ENCODE results near the gene NEGR1. TPM values are rescaled to one million over a fixed set of nuclear protein-coding genes. Genes with fewer than 3 reads are reported as not detected.

The NEGR1 gene
- total and polyA plus RNA-seq, 9 of the 15 experiments (the other 6 are each of a cell fraction or from before 2014, with no cell fraction given) = not detected

GRCh38 chr1:71559880-71560279, 722.5 kb downstream of the NEGR1 start:
- Histone ChIP-seq H3K9me1 (ENCODE audit: control insufficient read depth, insufficient read depth, low read length) (no peaks in the 10 kb centered on the region), H3K27me3 (ENCODE audit: control insufficient read depth in 2 of 2, insufficient read depth in 2 of 2, low read length in 2 of 2) (no peaks in the 10 kb centered on the region), H3K9ac (ENCODE audit: insufficient read depth in 1 of 2, low read depth in 2 of 2, low read length in 2 of 2) (no peak overlapping the region), H3K27ac (ENCODE audit: extremely low read depth, low read depth, low read length) (no peak overlapping the region), H3K4me3 (no peak overlapping the region), H3K9me3 (replicated peaks; ENCODE audit: control insufficient read depth, insufficient read depth, low read depth, low read length) (no peaks in the 10 kb centered on the region), H3K4me1 (replicated peaks in 1 of 2; ENCODE audit: control insufficient read depth in 2 of 2, insufficient read depth in 2 of 2, low read length in 2 of 2) (no peaks in the 10 kb centered on the region), H3K4me2 (ENCODE audit: insufficient read depth, low read length) (no peak overlapping the region), H2AFZ (ENCODE audit: low read depth, low read length) (no peak overlapping the region), H3K36me3 (ENCODE audit: control insufficient read depth, insufficient read depth, low read length) (no peaks in the 10 kb centered on the region), H3K79me2 (ENCODE audit: control insufficient read depth, insufficient read depth, low read length) (no peaks in the 10 kb centered on the region), H4K20me1 (replicated peaks; ENCODE audit: control insufficient read depth, insufficient read depth, low read length) (no peaks in the 10 kb centered on the region)
- FAIRE-seq (no peak), DNase-seq (ENCODE audit: extremely low read depth in 1 of 4, low spot score in 3 of 4) (no peak), ATAC-seq (no peak)
- 7% methylated on average over 1 of the region's 1 CpG for WGBS (ENCODE audit: insufficient coverage, low coverage, missing lambda C conversion rate)
- no peak for TF ChIP-seq CGGBP1 (CRISPR knock-in tag; IDR thresholded peaks at IDR 0.05)
- TF ChIP-seq ZNF217 (CRISPR knock-in tag; IDR thresholded peaks at IDR 0.05) = no peak
- no peak for TF ChIP-seq NR2C1 (IDR thresholded peaks at IDR 0.05)
- TF ChIP-seq NR2C1 (tag; IDR thresholded peaks at IDR 0.05) = no peak
- no peak for TF ChIP-seq BRCA1 (IDR thresholded peaks at IDR 0.05)
- TF ChIP-seq BRCA1 (CRISPR knock-in tag; IDR thresholded peaks at IDR 0.05) = no peak
- TF ChIP-seq HOXB6 (CRISPR knock-in tag; IDR thresholded peaks at IDR 0.05; ENCODE audit: borderline replicate concordance) = no peak
- TF ChIP-seq, protein P1, sequence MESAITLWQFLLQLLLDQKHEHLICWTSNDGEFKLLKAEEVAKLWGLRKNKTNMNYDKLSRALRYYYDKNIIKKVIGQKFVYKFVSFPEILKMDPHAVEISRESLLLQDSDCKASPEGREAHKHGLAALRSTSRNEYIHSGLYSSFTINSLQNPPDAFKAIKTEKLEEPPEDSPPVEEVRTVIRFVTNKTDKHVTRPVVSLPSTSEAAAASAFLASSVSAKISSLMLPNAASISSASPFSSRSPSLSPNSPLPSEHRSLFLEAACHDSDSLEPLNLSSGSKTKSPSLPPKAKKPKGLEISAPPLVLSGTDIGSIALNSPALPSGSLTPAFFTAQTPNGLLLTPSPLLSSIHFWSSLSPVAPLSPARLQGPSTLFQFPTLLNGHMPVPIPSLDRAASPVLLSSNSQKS (CRISPR knock-in tag; IDR thresholded peaks at IDR 0.05) = no peak
- TF ChIP-seq ZNF253 (CRISPR knock-in tag; conservative IDR thresholded peaks at IDR 0.05) = no peak
- no peak for TF ChIP-seq GATAD2A (IDR thresholded peaks at IDR 0.05)
- TF ChIP-seq ZNF551 (CRISPR knock-in tag; IDR thresholded peaks at IDR 0.05) = no peak
- TF ChIP-seq KAT7 (CRISPR knock-in tag; IDR thresholded peaks at IDR 0.05; ENCODE audit: borderline replicate concordance) = no peak
- TF ChIP-seq ARNT (IDR thresholded peaks at IDR 0.05) = no peak
- no peak for TF ChIP-seq RBM14 (IDR thresholded peaks at IDR 0.05; ENCODE audit: borderline replicate concordance, insufficient read depth, low read depth, low read length)
- TF ChIP-seq EHMT2 (IDR thresholded peaks at IDR 0.05) = no peak
- in situ Hi-C loops (cut with MboI) (no loop called here), intact Hi-C loops (cut with micrococcal nuclease) (no loop called here)
- BruUV-seq (replicated peaks) = no TSS peak
- ChIA-PET CTCF (ENCODE audit: low intra/inter-chr PET ratio) (no interaction called here), POLR2A (no interaction called here)
